DMS114 treated with DMSO at 0.1 percent for 48 hours (cell line): ENCODE results near the gene DTD2.
"Not testable (repeated sequence)": the region's sequence is repeated elsewhere in the genome, so short reads cannot be mapped to it uniquely, and the experiment has no call there.

Source experiments
- DNase-seq: peaks from one replicate; lab custom pipeline; 2025; ENCODE audit not compliant: unreplicated experiment; lab: John Stamatoyannopoulos, UW

Gene DTD2

DNA sequence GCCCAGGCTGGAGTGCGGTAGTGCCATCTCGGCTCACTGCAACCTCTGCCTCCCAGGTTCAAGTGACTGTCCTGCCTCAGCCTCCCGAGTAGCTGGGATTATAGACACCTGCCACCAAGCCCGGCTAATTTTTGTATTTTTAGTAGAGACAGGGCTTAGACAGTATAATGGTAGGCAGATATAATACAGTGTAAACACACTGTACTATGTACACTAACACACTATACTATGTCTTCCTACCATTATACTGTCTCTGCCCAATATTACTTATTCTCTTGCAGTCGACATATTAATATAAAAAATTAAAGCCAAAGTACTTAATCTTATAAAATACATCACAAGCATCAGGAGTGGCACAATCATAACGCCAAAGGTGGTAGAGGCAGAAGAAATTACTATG, 15.0 kb downstream of the DTD2 start:
- DNase-seq = no peak

DNA sequence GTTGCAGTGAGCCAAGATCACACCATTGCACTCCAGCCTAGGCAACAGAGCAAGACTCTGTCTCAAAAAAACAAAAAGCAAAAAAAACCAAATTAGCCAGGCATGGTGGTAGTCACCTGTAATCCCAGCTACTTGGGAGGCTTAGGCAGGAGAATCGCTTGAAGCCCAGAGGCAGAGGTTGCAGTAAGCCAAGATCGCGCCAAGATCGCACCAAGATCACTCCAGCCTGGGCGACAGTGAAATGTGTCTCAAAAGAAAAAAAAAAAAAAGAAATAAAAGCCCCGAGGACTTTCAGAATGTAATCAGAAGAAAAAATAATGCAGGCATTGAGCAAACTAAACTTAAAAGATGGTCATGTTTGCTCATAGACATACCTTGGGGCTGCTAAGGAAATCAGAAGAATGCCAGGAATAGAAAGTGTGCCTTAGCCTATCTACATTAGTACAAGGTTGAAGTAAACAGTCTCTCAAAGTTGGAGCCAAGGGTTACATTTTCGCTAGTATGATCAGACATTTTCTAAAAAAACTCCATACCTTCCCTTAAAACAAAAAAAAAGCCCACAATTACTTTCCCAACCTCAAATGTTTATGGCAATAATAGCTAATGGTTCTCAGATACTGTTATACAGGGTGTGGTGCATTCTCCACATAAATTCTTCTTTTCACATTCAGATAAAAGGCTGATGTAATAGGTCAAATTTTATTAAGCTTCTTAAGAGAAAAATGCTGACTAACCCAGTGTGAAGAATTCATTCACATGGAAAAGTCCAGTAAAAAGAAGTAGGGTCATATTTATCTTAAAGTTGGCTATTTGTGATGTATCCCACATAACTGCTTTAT, 15.8 kb downstream of the DTD2 start:
- DNase-seq = no peak

- DNase-seq = no peak
These were observed 17.0 kb downstream of the DTD2 start for GRCh38 chr14:31440280-31440679.

DNA sequence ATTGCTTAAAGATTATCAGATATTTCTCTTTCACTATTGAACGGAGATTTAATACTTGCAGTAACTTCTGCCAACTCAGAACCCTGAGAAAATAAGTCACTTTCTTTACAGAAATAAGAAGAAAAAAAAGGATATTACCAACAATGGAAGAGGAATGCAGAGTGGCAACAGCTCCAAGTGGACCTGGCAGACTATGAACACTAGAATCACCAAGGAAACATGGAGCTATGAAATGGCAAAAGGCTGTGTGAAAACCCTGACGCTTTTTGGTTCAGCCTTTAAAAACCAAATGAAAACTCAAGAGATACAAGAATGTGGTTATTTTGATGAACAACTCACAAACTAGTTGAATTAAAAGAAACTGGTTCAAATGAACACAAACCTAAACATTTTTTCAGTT, 17.7 kb downstream of the DTD2 start:
- DNase-seq = no peak

DNA sequence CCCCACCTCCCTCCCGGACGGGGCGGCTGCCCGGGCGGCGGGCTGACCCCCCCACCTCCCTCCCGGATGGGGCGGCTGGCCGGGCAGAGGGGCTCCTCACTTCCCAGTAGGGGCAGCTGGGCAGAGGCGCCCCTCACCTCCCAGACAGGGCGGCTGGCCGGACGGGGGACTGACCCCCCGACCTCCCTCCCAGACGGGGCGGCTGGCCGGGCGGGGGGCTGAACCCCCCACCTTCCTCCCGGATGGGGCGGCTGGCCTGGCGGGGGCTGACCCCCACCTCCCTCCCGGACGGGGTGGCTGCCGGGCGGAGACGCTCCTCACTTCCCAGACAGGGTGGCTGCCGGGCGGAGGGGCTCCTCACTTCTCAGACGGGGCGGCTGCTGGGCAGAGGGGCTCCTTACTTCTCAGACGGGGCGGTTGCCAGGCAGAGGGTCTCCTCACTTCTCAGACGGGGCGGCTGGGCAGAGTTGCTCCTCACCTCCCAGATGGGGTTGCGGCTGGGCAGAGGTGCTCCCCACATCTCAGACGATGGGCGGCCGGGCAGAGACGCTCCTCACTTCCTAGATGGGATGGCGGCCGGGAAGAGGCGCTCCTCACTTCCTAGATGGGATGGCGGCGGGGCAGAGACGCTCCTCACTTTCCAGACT, 20.1 kb downstream of the DTD2 start:
- DNase-seq = not testable (repeated sequence)

- no peak for DNase-seq
These were observed 22.0 kb downstream of the DTD2 start for GRCh38 chr14:31435276-31435675.

DNA sequence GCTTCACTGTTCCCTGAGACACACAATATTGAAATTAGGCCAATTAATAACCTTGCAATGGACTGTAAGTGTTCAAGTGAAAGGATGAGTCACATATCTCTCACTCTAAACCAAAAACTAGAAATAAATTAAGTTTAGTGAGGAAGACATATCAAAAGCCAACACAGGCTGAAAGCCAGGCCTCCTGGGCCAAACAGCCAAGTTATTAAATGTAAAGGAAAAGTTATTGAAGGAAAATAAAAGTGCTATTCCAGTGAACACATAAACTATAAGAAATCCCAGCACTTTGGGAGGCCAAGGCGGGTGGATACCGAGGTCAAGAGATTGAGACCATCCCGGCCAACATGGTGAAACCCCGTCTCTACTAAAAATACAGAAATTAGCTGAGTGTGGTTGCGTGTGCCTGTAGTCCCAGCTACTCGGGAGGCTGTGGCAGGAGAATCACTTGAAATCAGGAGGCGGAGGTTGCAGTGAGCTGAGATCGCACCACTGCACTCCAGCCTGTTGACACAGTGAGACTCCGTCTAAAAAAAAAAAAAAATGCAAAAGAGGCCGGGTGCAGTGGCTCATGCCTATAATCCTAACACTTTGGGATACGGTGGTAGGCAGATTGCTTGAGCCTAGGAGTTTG, 26.6 kb downstream of the DTD2 start:
- DNase-seq = no peak

- no peak for DNase-seq
These were observed 27.5 kb downstream of the DTD2 start for GRCh38 chr14:31429791-31430190.

DNA sequence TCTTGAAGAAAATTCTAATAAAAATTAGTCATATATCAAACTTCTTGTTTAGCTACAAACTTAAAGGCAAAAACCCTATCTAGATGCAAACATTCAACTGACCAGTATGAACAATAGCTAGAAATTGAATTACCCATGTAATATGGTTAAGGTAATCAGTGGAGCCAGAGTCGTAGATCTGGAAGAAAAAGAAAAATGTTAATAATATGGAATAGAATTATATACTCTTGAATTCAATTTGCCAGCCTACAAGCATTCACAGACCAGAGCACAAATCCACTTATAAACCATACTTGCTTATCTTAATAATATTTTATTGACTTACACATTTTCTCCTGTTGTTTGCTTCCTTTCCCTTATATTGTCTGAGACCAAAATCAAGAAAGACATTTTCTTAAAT, 29.3 kb downstream of the DTD2 start:
- DNase-seq = no peak

GRCh38 chr14:31426663-31427062, 30.6 kb downstream of the DTD2 start:
- DNase-seq = no peak

DNA sequence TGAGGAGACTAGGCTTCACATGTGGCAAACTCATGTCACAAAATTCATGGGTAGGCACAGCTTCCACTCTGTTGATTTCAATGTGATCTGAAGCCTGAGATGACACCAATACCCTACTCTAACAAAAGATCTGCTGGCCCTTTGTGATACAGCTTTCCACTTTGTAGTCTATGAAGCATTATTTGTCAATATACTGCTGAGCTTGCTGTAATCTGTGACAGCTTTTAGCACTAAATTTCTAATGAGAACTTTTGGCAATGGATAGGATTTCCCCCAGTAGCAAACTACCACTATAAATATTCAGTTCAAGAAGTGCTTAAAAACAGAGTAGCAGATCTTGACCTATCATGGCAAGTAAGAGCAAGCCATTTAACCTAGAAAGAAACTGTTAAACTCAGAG, 31.4 kb downstream of the DTD2 start:
- no peak for DNase-seq

DNA sequence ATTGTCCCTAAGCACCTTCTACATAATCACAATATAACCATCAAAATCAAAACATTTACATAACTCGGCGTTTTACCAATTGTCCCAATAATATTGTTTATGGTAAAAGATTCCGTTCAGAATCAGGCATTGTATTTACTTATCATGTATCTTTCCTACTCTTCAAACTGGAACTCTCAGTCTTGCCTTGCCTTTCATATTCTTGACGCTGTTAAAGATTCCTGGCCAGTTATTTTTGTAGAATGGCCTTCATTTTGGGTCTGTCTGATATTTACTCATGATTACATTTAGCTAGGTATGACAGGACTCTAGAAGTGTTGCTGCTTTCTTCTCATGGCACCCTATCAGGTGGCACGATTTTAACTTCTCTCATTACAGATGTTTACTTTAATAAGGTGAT, 36.1 kb downstream of the DTD2 start:
- no peak for DNase-seq

DNA sequence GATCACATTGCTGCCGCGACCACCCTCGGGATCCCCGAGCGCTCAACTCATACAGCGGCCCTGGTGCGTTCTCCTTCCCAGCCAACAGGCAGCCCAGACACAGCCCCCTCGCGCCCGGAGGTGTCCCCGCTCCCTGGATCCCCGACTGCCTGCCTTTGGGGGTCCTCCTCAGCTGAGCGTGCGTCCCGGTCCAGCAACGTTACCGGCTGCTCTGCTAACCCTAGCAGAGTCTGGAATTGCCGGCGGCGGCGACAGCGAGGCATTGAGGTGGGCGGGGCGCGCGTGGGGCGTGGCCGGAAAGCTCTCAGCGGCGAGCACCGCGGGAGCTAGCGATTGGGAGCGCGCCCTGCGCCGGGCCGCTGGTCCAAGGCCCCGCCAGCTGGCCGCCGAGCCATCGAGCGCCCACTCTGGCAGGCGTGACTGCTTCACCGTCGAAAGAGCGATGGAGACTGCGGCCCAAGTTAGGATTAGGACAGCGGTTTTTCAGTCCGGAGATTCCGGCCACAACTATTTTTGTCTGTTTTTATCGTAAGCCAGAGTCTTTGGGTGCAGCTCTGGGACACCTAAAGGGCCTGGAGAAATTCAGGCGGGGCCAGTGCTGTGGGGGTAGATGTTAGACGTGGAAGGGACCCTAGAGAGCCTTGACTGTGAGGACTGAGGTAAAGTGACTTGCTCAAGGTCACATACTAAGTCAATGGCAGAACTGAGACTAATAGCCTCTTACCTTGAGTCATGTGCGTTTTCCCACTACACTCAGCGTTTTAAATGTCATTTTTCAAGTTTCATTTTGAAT, 36.8 kb downstream of the DTD2 start, which contains the start of gene HEATR5A:
Gene HEATR5A (minus strand): TSS at position 232 of the 793 bp plus-strand sequence. CDS start 17,575 bp downstream, outside the sequence.
- DNase-seq = peak; percentile 86

GRCh38 chr14:31419967-31420318, 37.4 kb downstream of the DTD2 start:
- DNase-seq = no peak

GRCh38 chr14:31419179-31419966, 37.9 kb downstream of the DTD2 start:
- DNase-seq = no peak

DNA sequence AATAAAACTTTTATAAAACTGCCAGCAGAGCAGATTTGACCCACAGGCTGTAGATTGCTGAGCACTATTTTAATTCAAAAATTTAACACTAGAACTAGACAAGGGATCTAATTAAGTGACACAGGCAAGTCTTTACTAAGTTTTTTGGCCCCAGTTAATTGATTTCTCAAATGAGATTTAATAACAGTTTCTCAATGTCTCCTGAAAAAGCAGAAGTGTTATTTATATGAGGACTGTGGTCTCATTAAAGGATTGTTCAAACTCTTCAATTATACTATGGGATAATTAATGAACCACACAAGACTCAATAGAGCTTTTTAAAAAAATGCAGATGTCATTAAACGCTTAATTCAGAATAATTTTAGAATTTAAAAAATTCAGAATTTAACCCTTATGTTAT, 38.9 kb downstream of the DTD2 start:
- no peak for DNase-seq

GRCh38 chr14:31414190-31414833, 43.0 kb downstream of the DTD2 start:
- DNase-seq = no peak

DNA sequence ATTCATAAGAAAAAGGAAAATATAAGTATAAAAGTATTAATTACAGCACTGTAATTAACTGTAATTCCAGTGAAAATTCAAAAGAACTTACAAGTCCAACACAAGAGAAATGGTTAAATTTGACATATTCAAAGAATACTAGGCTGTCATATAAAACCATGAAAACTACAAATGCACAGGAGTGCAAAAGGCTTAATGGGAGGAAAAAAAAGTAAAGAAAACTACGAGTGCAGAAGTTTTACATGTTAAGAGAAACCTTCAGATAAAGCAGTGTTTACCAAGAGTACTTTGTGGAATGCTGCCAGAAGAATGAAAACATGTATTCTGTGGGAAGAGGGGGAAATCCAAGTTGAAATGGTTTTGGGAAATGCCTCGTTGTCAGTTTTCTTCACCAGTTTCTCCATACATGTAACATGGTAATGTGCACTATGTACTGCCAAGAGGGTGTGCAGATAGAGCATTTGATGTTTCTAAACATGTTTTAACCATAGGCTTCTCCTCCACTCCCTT, 46.0 kb downstream of the DTD2 start:
- no peak for DNase-seq

DNA sequence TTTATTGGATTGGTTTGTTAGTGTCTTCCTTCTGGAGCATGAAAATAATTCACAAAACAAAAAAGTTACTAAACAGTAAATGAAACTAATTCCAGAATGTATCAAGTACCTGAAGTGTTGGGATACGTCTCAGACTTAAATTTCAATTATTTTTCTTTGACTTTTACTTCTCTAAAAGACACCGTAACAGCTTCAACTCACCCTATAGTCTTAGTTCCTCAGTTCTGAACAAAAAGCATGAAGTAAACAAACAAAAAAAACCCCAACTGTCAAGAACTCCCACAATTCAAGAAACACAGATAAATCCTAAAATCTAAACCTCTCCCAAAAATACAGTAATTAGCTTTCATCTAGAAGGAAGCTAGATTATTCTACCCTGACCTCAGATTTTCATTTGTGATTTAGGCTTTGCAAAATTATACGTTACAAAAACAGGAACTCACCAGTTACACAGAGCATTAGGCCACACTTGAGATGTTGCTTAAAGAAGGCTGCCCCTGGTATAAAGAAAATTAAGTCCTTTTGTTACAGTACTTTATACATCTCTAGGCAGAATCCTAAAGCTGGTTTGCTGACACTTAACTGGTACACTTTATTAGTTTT, 47.2 kb downstream of the DTD2 start:
- no peak for DNase-seq
